ENCODE data around the gene CPNE5. TPM values are rescaled to one million over a fixed set of nuclear protein-coding genes. Genes with fewer than 3 reads are reported as not detected.

CPNE5 gene
- polyA plus RNA-seq, 4 donors, result 2.0 to 10.8 (median 4.1) TPM

DNA sequence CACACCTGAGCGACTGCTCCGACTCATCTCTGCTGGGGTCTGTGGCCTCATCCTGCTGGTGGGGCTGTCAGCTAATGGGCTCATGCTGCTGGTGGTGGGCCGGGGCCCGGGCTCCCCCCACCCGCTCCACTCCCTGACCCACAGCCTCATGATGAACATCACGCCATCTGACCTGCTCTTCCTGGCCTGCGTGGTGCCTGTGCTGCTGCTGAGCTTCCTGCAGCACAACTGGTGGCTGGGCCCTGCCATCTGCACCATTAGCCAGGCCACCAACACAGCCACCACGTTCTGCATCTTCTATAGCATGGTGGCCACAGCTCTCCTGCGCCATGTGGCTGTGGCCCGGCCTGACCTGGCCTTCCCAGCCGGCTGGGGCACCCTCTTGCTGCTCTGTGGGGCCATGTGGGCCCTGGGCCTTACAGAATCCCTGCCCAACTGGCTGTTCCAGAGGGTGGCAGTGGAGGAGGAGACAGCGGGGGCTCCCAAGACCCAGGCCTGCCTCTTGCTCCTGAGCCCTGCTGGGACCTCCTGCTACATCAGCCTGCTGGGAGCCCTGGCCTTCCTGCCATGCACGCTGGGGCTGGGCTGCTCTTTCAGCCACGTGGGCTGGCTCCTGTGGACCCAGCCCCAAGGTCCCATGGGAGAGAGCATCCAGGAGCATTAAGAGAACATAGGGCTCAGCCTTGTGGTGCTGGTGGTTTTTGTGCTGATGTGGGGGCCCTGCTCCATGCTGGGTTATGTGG lies 102.0 kb downstream of the CPNE5 start:
- H3K27ac ChIP-seq (ENCODE audit: low read depth in 1 of 3, low read length in 2 of 3), result no peak overlapping the region
- 93 to 94% (median 93%) methylated on average over 12 to 14 of the region's 14 CpGs for WGBS, 3 donors
- DNase-seq (no peak), FAIRE-seq (no peak)
- peaks cover 0 to 24% (median 0%) of the 10 kb centered on the region in 3 donors for H3K4me1 ChIP-seq (ENCODE audit: control insufficient read depth in 3 of 3, insufficient read depth in 2 of 3, low read depth in 1 of 3, low read length in 2 of 3)
- peaks cover 0 to 3% (median 0%) of the 10 kb centered on the region in 3 donors for H3K27me3 ChIP-seq (ENCODE audit: control insufficient read depth in 3 of 3, insufficient read depth in 3 of 3, low read length in 3 of 3)
- no peak overlapping the region for H3K4me3 ChIP-seq (ENCODE audit: low read depth in 1 of 3, low read length in 3 of 3)
- no peaks in the 10 kb centered on the region for H3K9me3 ChIP-seq (ENCODE audit: control insufficient read depth in 2 of 2, insufficient read depth in 1 of 2, low read depth in 1 of 2, low read length in 1 of 2)
- no peaks in the 10 kb centered on the region for H3K36me3 ChIP-seq (ENCODE audit: control insufficient read depth in 3 of 3, insufficient read depth in 2 of 3, low read depth in 1 of 3, low read length in 3 of 3)

DNA sequence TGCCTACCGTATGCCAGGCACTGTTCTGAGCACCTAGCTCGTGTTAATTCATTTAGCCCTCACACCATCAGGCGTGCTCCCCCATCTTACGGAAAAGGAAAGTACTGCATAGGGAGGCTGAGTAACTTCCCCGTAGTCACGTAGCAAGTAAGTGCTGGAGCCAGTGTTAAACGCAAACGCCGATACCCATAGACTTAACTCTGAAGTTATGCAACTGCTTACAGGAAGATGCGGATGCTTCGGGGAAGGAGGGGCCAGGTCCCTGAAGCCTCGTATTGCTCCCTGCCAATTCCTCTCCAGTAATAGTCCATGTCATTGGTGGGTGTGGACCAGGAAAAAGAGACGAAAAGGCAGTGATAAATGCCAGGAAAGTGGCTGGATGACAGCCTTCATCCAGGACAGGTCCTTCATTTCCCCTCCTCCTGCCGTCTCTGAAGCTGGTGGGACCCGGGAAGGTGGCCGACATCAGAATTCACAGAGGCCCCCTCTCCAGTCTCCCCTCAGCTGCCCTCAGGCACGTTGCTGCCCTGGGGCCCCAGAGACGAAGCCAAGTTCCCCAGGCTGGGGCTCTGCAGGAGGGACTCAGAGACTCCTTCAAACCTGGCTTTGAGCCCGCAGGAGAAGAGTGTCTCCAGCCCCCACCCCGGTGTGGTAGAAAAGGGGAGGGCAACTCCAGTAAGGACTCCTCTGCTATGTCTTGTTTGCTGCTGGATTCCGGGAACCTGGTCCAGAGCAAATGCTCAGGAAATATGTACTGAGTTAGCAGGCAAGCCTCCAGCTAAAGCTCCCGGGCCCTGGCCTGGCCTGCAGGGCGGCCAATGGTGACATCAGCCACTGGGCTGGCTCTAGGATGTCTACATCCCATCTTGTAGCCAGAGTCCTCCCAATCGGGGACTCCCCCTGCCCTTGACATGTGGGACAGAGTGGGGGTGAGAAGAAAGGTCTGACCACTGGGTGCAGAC lies 103.9 kb downstream of the CPNE5 start:
- Histone ChIP-seq H3K9me3 (ENCODE audit: control insufficient read depth in 2 of 2, insufficient read depth in 1 of 2, low read depth in 1 of 2, low read length in 1 of 2) (no peaks in the 10 kb centered on the region), H3K27ac (ENCODE audit: low read depth in 1 of 3, low read length in 2 of 3) (peak overlapping the region in 2 of 3 donors; percentile 51 to 78), H3K4me3 (ENCODE audit: low read depth in 1 of 3, low read length in 3 of 3) (no peak overlapping the region), H3K36me3 (ENCODE audit: control insufficient read depth in 3 of 3, insufficient read depth in 2 of 3, low read depth in 1 of 3, low read length in 3 of 3) (no peaks in the 10 kb centered on the region), H3K27me3 (ENCODE audit: control insufficient read depth in 3 of 3, insufficient read depth in 3 of 3, low read length in 3 of 3) (peaks cover 0 to 3% (median 0%) of the 10 kb centered on the region in 3 donors), H3K4me1 (ENCODE audit: control insufficient read depth in 3 of 3, insufficient read depth in 2 of 3, low read depth in 1 of 3, low read length in 2 of 3) (peaks cover 0 to 13% (median 0%) of the 10 kb centered on the region in 3 donors)
- FAIRE-seq (no peak), DNase-seq (peak; percentile 45 to 64)
- WGBS, 3 donors, result 24 to 25% (median 25%) methylated on average over 24 of the region's 24 CpGs

DNA sequence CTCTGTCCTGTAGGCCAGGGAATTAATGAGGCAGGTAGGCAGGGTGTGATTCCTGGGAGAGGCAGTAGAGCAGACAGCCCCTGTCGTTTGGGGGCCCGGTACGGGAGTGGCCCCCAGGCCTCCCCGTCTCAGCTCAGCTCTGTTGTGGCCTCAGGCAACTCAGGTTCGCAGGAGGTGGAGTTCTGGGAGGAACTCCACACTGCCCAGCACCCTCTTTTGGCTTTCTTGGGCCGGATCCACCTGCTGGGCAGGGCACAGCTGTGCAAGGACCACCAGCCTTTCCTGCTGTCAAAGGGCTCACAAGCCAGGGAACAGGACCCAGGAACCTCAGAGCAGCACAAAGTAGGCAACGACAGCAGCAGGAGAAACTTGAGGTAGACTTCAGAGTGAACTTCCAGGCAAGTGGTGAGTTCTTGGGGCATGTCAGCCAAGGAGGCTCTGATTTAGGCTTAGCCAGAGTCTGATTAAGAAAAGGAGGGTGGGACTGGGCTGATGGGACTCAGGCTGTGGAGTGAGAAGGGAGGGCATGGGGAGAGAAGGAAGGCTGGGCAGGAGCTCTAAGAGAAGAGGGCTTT lies 104.7 kb downstream of the CPNE5 start:
- Histone ChIP-seq H3K9me3 (ENCODE audit: control insufficient read depth in 2 of 2, insufficient read depth in 1 of 2, low read depth in 1 of 2, low read length in 1 of 2) (no peaks in the 10 kb centered on the region), H3K27ac (ENCODE audit: low read depth in 1 of 3, low read length in 2 of 3) (peak overlapping the region in 1 of 3 donors; percentile 78), H3K4me1 (ENCODE audit: control insufficient read depth in 3 of 3, insufficient read depth in 2 of 3, low read depth in 1 of 3, low read length in 2 of 3) (peaks cover 0 to 13% (median 0%) of the 10 kb centered on the region in 3 donors), H3K4me3 (ENCODE audit: low read depth in 1 of 3, low read length in 3 of 3) (no peak overlapping the region), H3K27me3 (ENCODE audit: control insufficient read depth in 3 of 3, insufficient read depth in 3 of 3, low read length in 3 of 3) (peaks cover 0 to 3% (median 0%) of the 10 kb centered on the region in 3 donors), H3K36me3 (ENCODE audit: control insufficient read depth in 3 of 3, insufficient read depth in 2 of 3, low read depth in 1 of 3, low read length in 3 of 3) (no peaks in the 10 kb centered on the region)
- 72 to 87% (median 82%) methylated on average over 7 of the region's 7 CpGs for WGBS, 3 donors
- FAIRE-seq (no peak), DNase-seq (no peak)

DNA sequence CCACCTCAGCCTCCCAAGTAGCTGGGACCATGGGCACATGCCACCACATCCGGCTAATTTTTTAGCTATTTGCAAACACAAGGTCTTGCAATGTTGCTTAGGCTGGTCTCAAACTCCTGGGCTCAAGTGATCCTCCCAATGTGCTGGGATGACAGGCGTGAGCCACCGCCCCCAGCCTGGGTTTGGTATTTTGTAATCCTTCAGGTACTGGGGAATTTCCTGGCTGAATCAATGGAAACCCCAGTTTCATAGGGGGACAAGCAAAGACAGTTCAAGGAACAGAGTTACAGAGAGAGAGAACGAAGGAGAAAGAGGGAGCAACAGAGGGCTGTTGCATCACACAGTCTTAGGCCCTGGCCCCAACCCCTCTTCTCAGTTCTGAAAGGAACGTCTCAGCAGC lies 105.9 kb downstream of the CPNE5 start:
- WGBS, 3 donors, result 85 to 93% (median 87%) methylated on average over 5 of the region's 5 CpGs
- Histone ChIP-seq H3K9me3 (ENCODE audit: control insufficient read depth in 2 of 2, insufficient read depth in 1 of 2, low read depth in 1 of 2, low read length in 1 of 2) (no peaks in the 10 kb centered on the region), H3K4me1 (ENCODE audit: control insufficient read depth in 3 of 3, insufficient read depth in 2 of 3, low read depth in 1 of 3, low read length in 2 of 3) (peaks cover 0 to 13% (median 0%) of the 10 kb centered on the region in 3 donors), H3K27me3 (ENCODE audit: control insufficient read depth in 3 of 3, insufficient read depth in 3 of 3, low read length in 3 of 3) (peaks cover 0 to 3% (median 0%) of the 10 kb centered on the region in 3 donors), H3K4me3 (ENCODE audit: low read depth in 1 of 3, low read length in 3 of 3) (no peak overlapping the region), H3K27ac (ENCODE audit: low read depth in 1 of 3, low read length in 2 of 3) (no peak overlapping the region), H3K36me3 (ENCODE audit: control insufficient read depth in 3 of 3, insufficient read depth in 2 of 3, low read depth in 1 of 3, low read length in 3 of 3) (no peaks in the 10 kb centered on the region)
- no peak for DNase-seq
- FAIRE-seq, result no peak

- Histone ChIP-seq H3K27ac (ENCODE audit: low read depth in 1 of 3, low read length in 2 of 3) (no peak overlapping the region), H3K4me3 (ENCODE audit: low read depth in 1 of 3, low read length in 3 of 3) (no peak overlapping the region), H3K9me3 (ENCODE audit: control insufficient read depth in 2 of 2, insufficient read depth in 1 of 2, low read depth in 1 of 2, low read length in 1 of 2) (no peaks in the 10 kb centered on the region), H3K36me3 (ENCODE audit: control insufficient read depth in 3 of 3, insufficient read depth in 2 of 3, low read depth in 1 of 3, low read length in 3 of 3) (no peaks in the 10 kb centered on the region), H3K27me3 (ENCODE audit: control insufficient read depth in 3 of 3, insufficient read depth in 3 of 3, low read length in 3 of 3) (peaks cover 0 to 3% (median 0%) of the 10 kb centered on the region in 3 donors), H3K4me1 (ENCODE audit: control insufficient read depth in 3 of 3, insufficient read depth in 2 of 3, low read depth in 1 of 3, low read length in 2 of 3) (peaks cover 0 to 13% (median 0%) of the 10 kb centered on the region in 3 donors)
- no peak for DNase-seq
- no peak for FAIRE-seq
- 86 to 87% (median 87%) methylated on average over 12 of the region's 12 CpGs for WGBS, 3 donors
Observed at GRCh38 chr6:36731622-36732310, 107.5 kb downstream of the CPNE5 start.

GRCh38 chr6:36730424-36731380 lies 108.5 kb downstream of the CPNE5 start:
- Histone ChIP-seq H3K4me3 (ENCODE audit: low read depth in 1 of 3, low read length in 3 of 3) (no peak overlapping the region), H3K4me1 (ENCODE audit: control insufficient read depth in 3 of 3, insufficient read depth in 2 of 3, low read depth in 1 of 3, low read length in 2 of 3) (peaks cover 0 to 10% (median 0%) of the 10 kb centered on the region in 3 donors), H3K27ac (ENCODE audit: low read depth in 1 of 3, low read length in 2 of 3) (no peak overlapping the region), H3K36me3 (ENCODE audit: control insufficient read depth in 3 of 3, insufficient read depth in 2 of 3, low read depth in 1 of 3, low read length in 3 of 3) (no peaks in the 10 kb centered on the region), H3K27me3 (ENCODE audit: control insufficient read depth in 3 of 3, insufficient read depth in 3 of 3, low read length in 3 of 3) (peaks cover 0 to 3% (median 0%) of the 10 kb centered on the region in 3 donors), H3K9me3 (ENCODE audit: control insufficient read depth in 2 of 2, insufficient read depth in 1 of 2, low read depth in 1 of 2, low read length in 1 of 2) (no peaks in the 10 kb centered on the region)
- no peak for FAIRE-seq
- WGBS, 3 donors, result 86 to 93% (median 93%) methylated on average over 15 of the region's 15 CpGs
- DNase-seq, result no peak

DNA sequence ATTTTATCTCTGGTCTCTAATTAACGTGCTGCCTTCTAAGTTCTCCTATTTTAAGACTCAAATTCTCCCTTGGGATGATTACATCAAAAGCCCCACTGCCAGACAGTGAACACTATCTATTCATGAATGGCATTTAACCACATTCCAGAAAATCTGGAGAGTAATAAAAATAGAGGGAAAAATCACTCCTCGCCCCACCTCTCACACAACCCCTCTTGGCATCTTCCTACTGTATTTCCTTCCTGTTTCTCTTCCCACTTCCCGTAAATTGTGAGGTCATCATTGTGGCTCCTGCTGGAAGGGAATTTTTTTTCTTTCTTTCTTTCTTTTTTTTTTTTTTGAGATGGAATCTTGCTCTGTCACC lies 110.1 kb downstream of the CPNE5 start:
- Histone ChIP-seq H3K27me3 (ENCODE audit: control insufficient read depth in 3 of 3, insufficient read depth in 3 of 3, low read length in 3 of 3) (no peaks in the 10 kb centered on the region), H3K36me3 (ENCODE audit: control insufficient read depth in 3 of 3, insufficient read depth in 2 of 3, low read depth in 1 of 3, low read length in 3 of 3) (no peaks in the 10 kb centered on the region), H3K9me3 (ENCODE audit: control insufficient read depth in 2 of 2, insufficient read depth in 1 of 2, low read depth in 1 of 2, low read length in 1 of 2) (no peaks in the 10 kb centered on the region), H3K4me3 (ENCODE audit: low read depth in 1 of 3, low read length in 3 of 3) (no peak overlapping the region), H3K27ac (ENCODE audit: low read depth in 1 of 3, low read length in 2 of 3) (no peak overlapping the region), H3K4me1 (ENCODE audit: control insufficient read depth in 3 of 3, insufficient read depth in 2 of 3, low read depth in 1 of 3, low read length in 2 of 3) (no peaks in the 10 kb centered on the region)
- WGBS, 3 donors, result 43 to 63% (median 62%) methylated on average over 3 of the region's 3 CpGs
- DNase-seq (no peak), FAIRE-seq (no peak)

Measured in small intestine (tissue), 7 donors.